SK-N-SH (cell line): ENCODE results near the gene TADA3. TPM values are rescaled to one million over a fixed set of nuclear protein-coding genes. Genes with fewer than 3 reads are reported as not detected.
A peak's percentile ranks its signal among the peaks of the same experiment; 100 is the strongest.

Source experiments
- CTCF ChIA-PET: fragments of 300-600, 350-600 bp; formaldehyde crosslinking; extraction: SDS; loops from one replicate; lab custom pipeline; 2021; lab: Yijun Ruan, JAX
- POLR2A ChIA-PET: fragments of 350-600 bp; sonication (Branson Sonifier 250); formaldehyde crosslinking; extraction: SDS; loops from one replicate; lab custom pipeline; 2020; ENCODE audit warnings: antibody characterized with exemption, inconsistent platforms; lab: Yijun Ruan, JAX
- DNase-seq: peaks from one replicate; pipeline ENCODE4 v3.0.0; 2012
- H2AFZ ChIP-seq: fragments of 200-600 bp; sonication (generic); 2 replicates; pipeline ENCODE4 v1.8.1; 2016; ENCODE audit warnings: antibody characterized with exemption, mild to moderate bottlenecking, low read depth
- H3F3A ChIP-seq: fragments of 200-600 bp; sonication (generic); replicated peaks from 2 replicates; pipeline ENCODE3; 2016; ENCODE audit warnings: antibody characterized with exemption, mild to moderate bottlenecking; ENCODE audit not compliant: insufficient read depth
- H3K27ac ChIP-seq, 2 experiments: fragments of 200-500 bp in 1 of 2; fragments of 200-600 bp in 1 of 2; sonication (Bioruptor generic) in 1 of 2; sonication (generic), shearing (Covaris generic) in 1 of 2; 2 replicates each; pipeline versions ENCODE4 v1.5.1 to v1.6.1; 2014 to 2016; ENCODE audit warnings: low read depth in 2 of 2, inconsistent platforms in 1 of 2, low read length in 1 of 2, mild to moderate bottlenecking in 1 of 2, mixed read lengths in 1 of 2
- H3K27me3 ChIP-seq: fragments of 200-600 bp; sonication (generic), shearing (Covaris generic); 2 replicates; pipeline ENCODE4 v1.6.1; 2016; ENCODE audit warnings: mixed run types; ENCODE audit not compliant: insufficient read depth
- H3K36me3 ChIP-seq, 2 experiments: fragments of 200-500 bp in 1 of 2; fragments of 200-600 bp in 1 of 2; sonication (Bioruptor generic) in 1 of 2; sonication (generic) in 1 of 2; replicated peaks in 1 of 2; 2 replicates each; pipeline versions ENCODE3 to v1.5.1; 2014 to 2016; ENCODE audit warnings: low read length in 1 of 2, mild to moderate bottlenecking in 1 of 2; ENCODE audit not compliant: insufficient read depth in 2 of 2, control insufficient read depth in 1 of 2
- H3K4me1 ChIP-seq, 2 experiments: fragments of 200-500 bp in 1 of 2; fragments of 200-600 bp in 1 of 2; sonication (Bioruptor generic) in 1 of 2; sonication (generic), shearing (Covaris generic) in 1 of 2; 2 replicates each; pipeline versions ENCODE4 v1.5.1 to v1.6.1; 2014 to 2016; ENCODE audit warnings: low read depth in 1 of 2, low read length in 1 of 2, mixed run types in 1 of 2; ENCODE audit not compliant: insufficient read depth in 2 of 2, control insufficient read depth in 1 of 2
- H3K4me2 ChIP-seq: fragments of 200-600 bp; sonication (generic), shearing (Covaris generic); 2 replicates; pipeline ENCODE4 v1.6.1; 2017; ENCODE audit warnings: mixed run types
- H3K4me3 ChIP-seq, 2 experiments: fragments of 200-500 bp in 1 of 2; fragments of 200-600 bp in 1 of 2; sonication (Bioruptor generic) in 1 of 2; sonication (generic), shearing (Covaris generic) in 1 of 2; 2 replicates each; pipeline versions ENCODE4 v1.5.1 to v1.8.1; 2014 to 2016; ENCODE audit warnings: low read depth in 2 of 2, inconsistent platforms in 1 of 2, low read length in 1 of 2, mild to moderate bottlenecking in 1 of 2, mixed read lengths in 1 of 2, moderate library complexity in 1 of 2
- H3K79me2 ChIP-seq: fragments of 200-600 bp; sonication (generic); 2 replicates; pipeline ENCODE4 v1.8.1; 2017; ENCODE audit warnings: mild to moderate bottlenecking; ENCODE audit not compliant: insufficient read depth
- H3K9ac ChIP-seq: fragments of 200-600 bp; sonication (generic); 2 replicates; pipeline ENCODE4 v1.6.1; 2017; ENCODE audit warnings: mixed run types
- H3K9me2 ChIP-seq: fragments of 200-600 bp; sonication (generic); 2 replicates; pipeline ENCODE4 v1.6.1; 2017; ENCODE audit warnings: mixed run types
- H3K9me3 ChIP-seq: fragments of 200-600 bp; sonication (generic); 2 replicates; pipeline ENCODE4 v1.6.1; 2017; ENCODE audit warnings: mixed run types, mild to moderate bottlenecking, moderate library complexity
- H4K20me1 ChIP-seq: fragments of 200-600 bp; sonication (generic); 2 replicates; pipeline ENCODE4 v1.6.1; 2017; ENCODE audit warnings: mild to moderate bottlenecking, mixed run types; ENCODE audit not compliant: insufficient read depth
- CHD2 ChIP-seq: fragments of 150-350 bp; IDR thresholded peaks from 2 replicates; pipeline ENCODE4 v1.6.1; 2018; ENCODE audit warnings: low read length; ENCODE audit not compliant: partially characterized antibody
- CTCF ChIP-seq: fragments of 200-600 bp; sonication (generic); IDR thresholded peaks from 2 replicates; pipeline ENCODE4 v1.6.1; 2017; ENCODE audit warnings: antibody characterized with exemption, mild to moderate bottlenecking, moderate library complexity
- ELF1 ChIP-seq: IDR thresholded peaks from 2 replicates; pipeline ENCODE4 v1.4.0; 2012
- EZH2phosphoT487 ChIP-seq: fragments of 200-600 bp; sonication (generic); IDR thresholded peaks from 2 replicates; pipeline ENCODE4 v1.6.1; 2017; ENCODE audit warnings: low read depth, mixed run types, mild to moderate bottlenecking, antibody characterized with exemption, moderate library complexity, borderline replicate concordance
- FOSL2 ChIP-seq: IDR thresholded peaks from 2 replicates; pipeline ENCODE4 v1.4.0; 2012; ENCODE audit warnings: low read depth, mild to moderate bottlenecking, moderate library complexity, borderline replicate concordance
- FOXJ3 ChIP-seq: sonication (generic); formaldehyde crosslinking; IDR thresholded peaks from 2 replicates; pipeline ENCODE4 v1.5.1; 2020; ENCODE audit warnings: mild to moderate bottlenecking, missing genetic modification reagents
- GATA2 ChIP-seq: sonication (generic); formaldehyde crosslinking; IDR thresholded peaks from 2 replicates; pipeline ENCODE4 v1.5.0; 2020; ENCODE audit warnings: mild to moderate bottlenecking, missing genetic modification reagents
- MEF2A ChIP-seq: IDR thresholded peaks from 2 replicates; pipeline ENCODE4 v1.4.0; 2012; ENCODE audit warnings: low read depth, borderline replicate concordance
- MXI1 ChIP-seq: IDR thresholded peaks from 2 replicates; pipeline ENCODE4 v1.6.1; 2012; ENCODE audit warnings: mild to moderate bottlenecking, low read depth, low read length, improper control_type of control experiment
- POLR2AphosphoS5 ChIP-seq: IDR thresholded peaks from 2 replicates; pipeline ENCODE4 v1.6.1; 2012; ENCODE audit warnings: low read depth, low read length
- RAD21 ChIP-seq: IDR thresholded peaks from 2 replicates; pipeline ENCODE4 v1.6.1; 2012; ENCODE audit warnings: mild to moderate bottlenecking, low read length
- RCOR1 ChIP-seq: fragments of 150-350 bp; IDR thresholded peaks from 2 replicates; pipeline ENCODE4 v1.6.1; 2017; ENCODE audit warnings: antibody characterized with exemption, low read length
- RFX5 ChIP-seq: IDR thresholded peaks from 2 replicates; pipeline ENCODE4 v1.6.1; 2012; ENCODE audit warnings: mild to moderate bottlenecking, improper control_type of control experiment, low read length
- RXRA ChIP-seq: IDR thresholded peaks from 2 replicates; pipeline ENCODE4 v1.4.0; 2012; ENCODE audit warnings: low read depth, mild to moderate bottlenecking, borderline replicate concordance
- SMC3 ChIP-seq: IDR thresholded peaks from 2 replicates; pipeline ENCODE4 v1.6.1; 2012; ENCODE audit warnings: low read depth, low read length, improper control_type of control experiment
- TAF1 ChIP-seq: IDR thresholded peaks from 2 replicates; pipeline ENCODE4 v1.6.1; 2012; ENCODE audit warnings: low read depth, mild to moderate bottlenecking, low read length, moderate library complexity, borderline replicate concordance
- TEAD4 ChIP-seq: IDR thresholded peaks from 2 replicates; pipeline ENCODE4 v1.4.0; 2012; ENCODE audit warnings: mild to moderate bottlenecking, borderline replicate concordance; ENCODE audit not compliant: insufficient read depth
- USF2 ChIP-seq: fragments of 150-350 bp; IDR thresholded peaks from 2 replicates; pipeline ENCODE4 v1.6.1; 2017; ENCODE audit warnings: antibody characterized with exemption, low read length, low read depth, borderline replicate concordance
- WGBS: methylation state at CpG from one replicate; pipeline ENCODE4 v1.1.6; 2017; ENCODE audit warnings: low lambda C conversion rate; 5-methylcytosine and 5-hydroxymethylcytosine counted together
- polyA plus RNA-seq, 3 experiments: library from polyadenylated mRNA; depleted of rRNA; stranded (reverse); fragments of >200 nt; gene quantifications; 2 replicates each; pipeline ENCODE4 v1.2.3, GENCODE V29; 2012
- TF ChIP-seq, protein P1 (sequence below): IDR thresholded peaks from 2 replicates; pipeline ENCODE4 v1.6.1; 2012; ENCODE audit warnings: mild to moderate bottlenecking, low read depth, low read length, moderate library complexity
- TF ChIP-seq, protein P2 (sequence below): IDR thresholded peaks from 2 replicates; pipeline ENCODE4; 2012

The TADA3 gene
- polyA plus RNA-seq, 1 of the 3 experiments (the other 2 are of a cell fraction): 102 TPM

- Histone ChIP-seq H3K9me3 (no peaks in the 10 kb centered on the region), H3K27ac (no peak overlapping the region), H3K4me3 (no peak overlapping the region; a peak in 1 of 4 replicates), H3K79me2 (no peaks in the 10 kb centered on the region), H3K4me2 (no peak overlapping the region), H3K27me3 (no peaks in the 10 kb centered on the region), H3F3A (no peaks in the 10 kb centered on the region), H3K9me2 (no peaks in the 10 kb centered on the region), H3K9ac (no peak overlapping the region), H4K20me1 (no peaks in the 10 kb centered on the region), H3K36me3 (no peaks in the 10 kb centered on the region), H3K4me1 (no peaks in the 10 kb centered on the region), H2AFZ (no peak overlapping the region)
- DNase-seq: peak; percentile 39
- CTCF ChIA-PET: interaction anchor here (0.6 to 1.3 kb wide), 3 partner anchors 10 to 16 kb away, joined by 3 read pairs; no protein-coding TSS in a partner anchor
- TF ChIP-seq MEF2A (no peak), CTCF (peak; percentile 48), RAD21 (no peak), POLR2AphosphoS5 (no peak), RXRA (no peak), FOSL2 (no peak)
- WGBS: 80% methylated on average over 1 of the region's 2 CpGs
- POLR2A ChIA-PET: no interaction called here
Observed at GRCh38 chr3:9820946-9821345, 28.7 kb upstream of the TADA3 start.

- Histone ChIP-seq H3K9ac (no peak overlapping the region), H2AFZ (no peak overlapping the region), H3F3A (no peaks in the 10 kb centered on the region), H3K9me3 (no peaks in the 10 kb centered on the region), H3K27ac (no peak overlapping the region), H3K4me2 (no peak overlapping the region), H4K20me1 (no peaks in the 10 kb centered on the region), H3K79me2 (no peaks in the 10 kb centered on the region), H3K36me3 (no peaks in the 10 kb centered on the region), H3K4me3 (no peak overlapping the region), H3K9me2 (no peaks in the 10 kb centered on the region), H3K4me1 (no peaks in the 10 kb centered on the region), H3K27me3 (no peaks in the 10 kb centered on the region)
- WGBS: 91% methylated on average over 6 of the region's 12 CpGs
- ChIA-PET CTCF (interaction anchor here (0.6 to 1.3 kb wide), 3 partner anchors 10 to 16 kb away, joined by 3 read pairs; no protein-coding TSS in a partner anchor), POLR2A (no interaction called here)
- no peak for TF ChIP-seq TAF1
- TF ChIP-seq MXI1: no peak
- TF ChIP-seq ELF1: no peak
- TF ChIP-seq, protein P1, sequence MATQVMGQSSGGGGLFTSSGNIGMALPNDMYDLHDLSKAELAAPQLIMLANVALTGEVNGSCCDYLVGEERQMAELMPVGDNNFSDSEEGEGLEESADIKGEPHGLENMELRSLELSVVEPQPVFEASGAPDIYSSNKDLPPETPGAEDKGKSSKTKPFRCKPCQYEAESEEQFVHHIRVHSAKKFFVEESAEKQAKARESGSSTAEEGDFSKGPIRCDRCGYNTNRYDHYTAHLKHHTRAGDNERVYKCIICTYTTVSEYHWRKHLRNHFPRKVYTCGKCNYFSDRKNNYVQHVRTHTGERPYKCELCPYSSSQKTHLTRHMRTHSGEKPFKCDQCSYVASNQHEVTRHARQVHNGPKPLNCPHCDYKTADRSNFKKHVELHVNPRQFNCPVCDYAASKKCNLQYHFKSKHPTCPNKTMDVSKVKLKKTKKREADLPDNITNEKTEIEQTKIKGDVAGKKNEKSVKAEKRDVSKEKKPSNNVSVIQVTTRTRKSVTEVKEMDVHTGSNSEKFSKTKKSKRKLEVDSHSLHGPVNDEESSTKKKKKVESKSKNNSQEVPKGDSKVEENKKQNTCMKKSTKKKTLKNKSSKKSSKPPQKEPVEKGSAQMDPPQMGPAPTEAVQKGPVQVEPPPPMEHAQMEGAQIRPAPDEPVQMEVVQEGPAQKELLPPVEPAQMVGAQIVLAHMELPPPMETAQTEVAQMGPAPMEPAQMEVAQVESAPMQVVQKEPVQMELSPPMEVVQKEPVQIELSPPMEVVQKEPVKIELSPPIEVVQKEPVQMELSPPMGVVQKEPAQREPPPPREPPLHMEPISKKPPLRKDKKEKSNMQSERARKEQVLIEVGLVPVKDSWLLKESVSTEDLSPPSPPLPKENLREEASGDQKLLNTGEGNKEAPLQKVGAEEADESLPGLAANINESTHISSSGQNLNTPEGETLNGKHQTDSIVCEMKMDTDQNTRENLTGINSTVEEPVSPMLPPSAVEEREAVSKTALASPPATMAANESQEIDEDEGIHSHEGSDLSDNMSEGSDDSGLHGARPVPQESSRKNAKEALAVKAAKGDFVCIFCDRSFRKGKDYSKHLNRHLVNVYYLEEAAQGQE: no peak
- no peak for TF ChIP-seq TEAD4
- TF ChIP-seq SMC3: no peak
- TF ChIP-seq, protein P2, sequence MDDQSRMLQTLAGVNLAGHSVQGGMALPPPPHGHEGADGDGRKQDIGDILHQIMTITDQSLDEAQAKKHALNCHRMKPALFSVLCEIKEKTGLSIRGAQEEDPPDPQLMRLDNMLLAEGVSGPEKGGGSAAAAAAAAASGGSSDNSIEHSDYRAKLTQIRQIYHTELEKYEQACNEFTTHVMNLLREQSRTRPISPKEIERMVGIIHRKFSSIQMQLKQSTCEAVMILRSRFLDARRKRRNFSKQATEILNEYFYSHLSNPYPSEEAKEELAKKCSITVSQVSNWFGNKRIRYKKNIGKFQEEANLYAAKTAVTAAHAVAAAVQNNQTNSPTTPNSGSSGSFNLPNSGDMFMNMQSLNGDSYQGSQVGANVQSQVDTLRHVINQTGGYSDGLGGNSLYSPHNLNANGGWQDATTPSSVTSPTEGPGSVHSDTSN: no peak
- no peak for TF ChIP-seq GATA2 (CRISPR knock-in tag)
- no peak for TF ChIP-seq RXRA
- TF ChIP-seq RFX5: no peak
- no peak for TF ChIP-seq FOXJ3 (CRISPR knock-in tag)
- TF ChIP-seq RCOR1: no peak
- TF ChIP-seq EZH2phosphoT487: no peak
- TF ChIP-seq USF2: no peak
- TF ChIP-seq CHD2: no peak
- no peak for DNase-seq
Observed at GRCh38 chr3:9820543-9820942, 28.3 kb upstream of the TADA3 start.
